ENCODE results near the gene THOC2. TPM values are rescaled to one million over a fixed set of nuclear protein-coding genes. Genes with fewer than 3 reads are reported as not detected.

THOC2 gene
- total RNA-seq, 2 donors from 2014 or later, result 88.8 to 93.2 TPM

- Mint-ChIP-seq H3K9me3 (peaks cover 19% of the 10 kb centered on the region), H3K36me3 (ENCODE audit: low read depth) (peaks cover 18% of the 10 kb centered on the region), H3K4me3 (no peak overlapping the region), H3K27me3 (ENCODE audit: insufficient read depth) (no peaks in the 10 kb centered on the region), H3K4me1 (no peaks in the 10 kb centered on the region), H3K27ac (no peak overlapping the region)
- H3K9me3 ChIP-seq (ENCODE audit: control insufficient read depth, low read length), result no peaks in the 10 kb centered on the region
- no peak for DNase-seq
- no peak for TF ChIP-seq CTCF (conservative IDR thresholded peaks at IDR 0.05)
- no peaks in the 10 kb centered on the region for H3K27me3 ChIP-seq (ENCODE audit: control insufficient read depth, insufficient read depth, low read length, poor library complexity, severe bottlenecking)
- peaks cover 48% of the 10 kb centered on the region for H3K36me3 ChIP-seq (ENCODE audit: control insufficient read depth, insufficient read depth, low read length)
- H3K4me3 ChIP-seq (ENCODE audit: low read length), result no peak overlapping the region
- WGBS, 2 experiments (ENCODE audit: insufficient coverage in 1 of 2, insufficient read length in 1 of 2), result 100% methylated on average over 1 of the region's 1 CpG; no CpG with 5 or more reads in 1 of the 2 experiments
- H3K27ac ChIP-seq (ENCODE audit: low read depth, low read length), result no peak overlapping the region
- H3K4me1 ChIP-seq (ENCODE audit: control insufficient read depth, insufficient read depth, low read length), result no peaks in the 10 kb centered on the region
- no peak overlapping the region for H3K9ac ChIP-seq (ENCODE audit: extremely low read depth, low read length, poor library complexity, severe bottlenecking)
Measured at GRCh38 chrX:123617007-123617406, 115.8 kb downstream of the THOC2 start.

GRCh38 chrX:123610915-123611314 lies 121.9 kb downstream of the THOC2 start:
- DNase-seq, result no peak
- Histone ChIP-seq H3K4me3 (ENCODE audit: low read length) (no peak overlapping the region), H3K27me3 (ENCODE audit: control insufficient read depth, insufficient read depth, low read length, poor library complexity, severe bottlenecking) (no peaks in the 10 kb centered on the region), H3K9me3 (ENCODE audit: control insufficient read depth, low read length) (no peaks in the 10 kb centered on the region), H3K9ac (ENCODE audit: extremely low read depth, low read length, poor library complexity, severe bottlenecking) (no peak overlapping the region), H3K27ac (ENCODE audit: low read depth, low read length) (no peak overlapping the region), H3K4me1 (ENCODE audit: control insufficient read depth, insufficient read depth, low read length) (no peaks in the 10 kb centered on the region), H3K36me3 (ENCODE audit: control insufficient read depth, insufficient read depth, low read length) (peaks cover 55% of the 10 kb centered on the region)
- no peak for TF ChIP-seq CTCF (conservative IDR thresholded peaks at IDR 0.05)
- H3K4me3 Mint-ChIP-seq, result no peak overlapping the region
- no peaks in the 10 kb centered on the region for H3K4me1 Mint-ChIP-seq
- WGBS, 2 experiments (ENCODE audit: insufficient coverage in 1 of 2, insufficient read length in 1 of 2), result 100% methylated on average over 2 of the region's 2 CpGs; no CpG with 5 or more reads in 1 of the 2 experiments
- no peak overlapping the region for H3K27ac Mint-ChIP-seq
- no peaks in the 10 kb centered on the region for H3K27me3 Mint-ChIP-seq (ENCODE audit: insufficient read depth)
- peaks cover 29% of the 10 kb centered on the region for H3K36me3 Mint-ChIP-seq (ENCODE audit: low read depth)
- peaks cover 36% of the 10 kb centered on the region for H3K9me3 Mint-ChIP-seq

DNA sequence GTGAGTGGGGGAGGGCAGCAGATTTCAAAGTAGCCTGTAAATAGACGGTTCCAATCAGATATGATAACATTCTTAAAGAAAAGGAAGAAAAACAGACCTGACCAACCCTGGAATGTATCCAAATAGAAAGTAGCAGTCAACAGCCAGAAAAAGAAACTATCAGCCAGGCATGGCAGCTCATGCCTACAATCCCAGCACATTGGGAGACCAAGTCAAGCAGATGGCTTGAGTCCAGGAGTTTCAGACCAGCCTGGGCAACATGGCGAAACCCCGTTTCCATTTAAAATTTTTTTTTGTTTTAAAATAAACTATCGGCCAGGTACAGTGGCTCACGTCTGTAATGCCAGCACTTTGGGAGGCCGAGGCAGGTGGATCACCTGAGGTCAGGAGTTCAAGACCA lies 125.0 kb downstream of the THOC2 start:
- no peak overlapping the region for H3K27ac Mint-ChIP-seq
- no peak overlapping the region for H3K4me3 ChIP-seq (ENCODE audit: low read length)
- TF ChIP-seq CTCF (conservative IDR thresholded peaks at IDR 0.05), result no peak
- no peak overlapping the region for H3K4me3 Mint-ChIP-seq
- peaks cover 34% of the 10 kb centered on the region for H3K36me3 Mint-ChIP-seq (ENCODE audit: low read depth)
- H3K27ac ChIP-seq (ENCODE audit: low read depth, low read length), result no peak overlapping the region
- no peaks in the 10 kb centered on the region for H3K27me3 ChIP-seq (ENCODE audit: control insufficient read depth, insufficient read depth, low read length, poor library complexity, severe bottlenecking)
- H3K9ac ChIP-seq (ENCODE audit: extremely low read depth, low read length, poor library complexity, severe bottlenecking), result no peak overlapping the region
- H3K9me3 ChIP-seq (ENCODE audit: control insufficient read depth, low read length), result no peaks in the 10 kb centered on the region
- no peak for DNase-seq
- H3K9me3 Mint-ChIP-seq, result peaks cover 37% of the 10 kb centered on the region
- H3K4me1 Mint-ChIP-seq, result no peaks in the 10 kb centered on the region
- no peaks in the 10 kb centered on the region for H3K27me3 Mint-ChIP-seq (ENCODE audit: insufficient read depth)
- WGBS, 2 experiments (ENCODE audit: insufficient coverage in 1 of 2, insufficient read length in 1 of 2), result 89 to 100% methylated on average over 2 to 6 of the region's 6 CpGs
- no peaks in the 10 kb centered on the region for H3K4me1 ChIP-seq (ENCODE audit: control insufficient read depth, insufficient read depth, low read length)
- peaks cover 37% of the 10 kb centered on the region for H3K36me3 ChIP-seq (ENCODE audit: control insufficient read depth, insufficient read depth, low read length)
